Endothelial cell of umbilical vein (primary cell): ENCODE measurements around the gene SNCB. TPM values are rescaled to one million over a fixed set of nuclear protein-coding genes. Genes with fewer than 3 reads are reported as not detected.

Experiments
- BruUV-seq: library from RNA; stranded (reverse); fragments of 400-500 nt; replicated peaks from 2 replicates; lab custom pipeline; 2021; lab: Mats Ljungman, UMichigan
- CTCF ChIA-PET: fragments of 300-600, 350-600 bp; sonication (Branson Sonifier 250); formaldehyde crosslinking; loops from one replicate; lab custom pipeline; 2021; ENCODE audit warnings: antibody characterized with exemption, inconsistent platforms; lab: Charles Lee
- POLR2A ChIA-PET: fragments of 300-600, 350-600 bp; sonication (Branson Sonifier 250); formaldehyde crosslinking; loops from one replicate; lab custom pipeline; 2021; ENCODE audit warnings: antibody characterized with exemption, inconsistent platforms; lab: Charles Lee
- DNase-seq: peaks from one replicate; pipeline ENCODE4 v3.0.0-alpha.2; 2011; ENCODE audit warnings: low read depth, low spot score
- FAIRE-seq: peaks from 2 replicates; lab custom pipeline; 2011; peaks lifted over from hg19 to GRCh38; lab: Jason Lieb, UNC
- H2AFZ ChIP-seq: 2 replicates; pipeline ENCODE4 v1.6.0; 2012; ENCODE audit warnings: low read depth, low read length, control low read depth, inconsistent platforms
- H3K27ac ChIP-seq: 2 replicates; pipeline ENCODE4 v1.5.1; 2011; ENCODE audit warnings: low read depth, mild to moderate bottlenecking, control low read depth, low read length, moderate library complexity; ENCODE audit not compliant: insufficient read depth
- H3K27me3 ChIP-seq, 2 experiments: 2 replicates each; pipeline versions ENCODE4 v1.6.0 to v1.6.1; 2011; ENCODE audit warnings: low read length in 2 of 2, mixed read lengths in 1 of 2; ENCODE audit not compliant: control insufficient read depth in 2 of 2, insufficient read depth in 2 of 2
- H3K36me3 ChIP-seq, 2 experiments: 2 replicates in 1 of 2; 3 replicates in 1 of 2; pipeline ENCODE4 v1.5.1; 2011; ENCODE audit warnings: low read length in 2 of 2, mild to moderate bottlenecking in 1 of 2, moderate library complexity in 1 of 2; ENCODE audit not compliant: control insufficient read depth in 2 of 2, insufficient read depth in 2 of 2; ENCODE audit errors: extremely low read depth in 1 of 2
- H3K4me1 ChIP-seq: 3 replicates; pipeline ENCODE4 v1.5.1; 2011; ENCODE audit warnings: mild to moderate bottlenecking, low read length; ENCODE audit not compliant: control insufficient read depth, insufficient read depth; ENCODE audit errors: extremely low read depth
- H3K4me2 ChIP-seq: 2 replicates; pipeline ENCODE4 v1.6.1; 2011; ENCODE audit warnings: low read length, control low read depth, mixed read lengths; ENCODE audit not compliant: insufficient read depth
- H3K4me3 ChIP-seq, 3 experiments: fragments of 200-600 bp in 1 of 3; sonication (generic), shearing (Covaris generic) in 1 of 3; replicated peaks in 1 of 3; 2 replicates each; pipeline ENCODE4 v1.5.1; 2011 to 2016; ENCODE audit warnings: control low read depth in 3 of 3, low read length in 3 of 3, mild to moderate bottlenecking in 2 of 3, inconsistent platforms in 1 of 3, low read depth in 1 of 3, moderate library complexity in 1 of 3; ENCODE audit not compliant: insufficient read depth in 1 of 3
- H3K79me2 ChIP-seq: 2 replicates; pipeline ENCODE4 v1.6.0; 2012; ENCODE audit warnings: low read length, inconsistent platforms; ENCODE audit not compliant: control insufficient read depth, insufficient read depth
- H3K9ac ChIP-seq: replicated peaks from 2 replicates; pipeline ENCODE3; 2011; ENCODE audit warnings: low read length, control low read depth; ENCODE audit not compliant: insufficient read depth; ENCODE audit errors: extremely low read depth
- H3K9me1 ChIP-seq: replicated peaks from 3 replicates; pipeline ENCODE4 v1.6.0; 2011; ENCODE audit warnings: mild to moderate bottlenecking, low read length; ENCODE audit not compliant: control insufficient read depth, insufficient read depth; ENCODE audit errors: extremely low read depth
- H3K9me3 ChIP-seq: replicated peaks from 2 replicates; pipeline ENCODE4 v1.5.1; 2012; ENCODE audit warnings: low read length, inconsistent platforms; ENCODE audit not compliant: control insufficient read depth, insufficient read depth
- H4K20me1 ChIP-seq: replicated peaks from 2 replicates; pipeline ENCODE3; 2011; ENCODE audit warnings: mild to moderate bottlenecking, low read length; ENCODE audit not compliant: control insufficient read depth, insufficient read depth; ENCODE audit errors: extremely low read depth
- EZH2 ChIP-seq: IDR thresholded peaks from 2 replicates; pipeline ENCODE4 v1.6.1; 2012; ENCODE audit warnings: borderline replicate concordance, low read depth, mild to moderate bottlenecking, moderate library complexity, low read length, inconsistent platforms; ENCODE audit not compliant: severe bottlenecking
- dilution Hi-C: fragments of 300-500 bp; cut with MboI; formaldehyde crosslinking; loops from one replicate; pipeline ENCODE4 v1.15.0; 2019; ENCODE audit warnings: low sequenced_read_pairs; ENCODE audit not compliant: extremely low pct_ligation_motif_present
- intact Hi-C: fragments of 100-400 bp; cut with micrococcal nuclease; formaldehyde crosslinking; loops from one replicate; pipeline ENCODE4 v1.10.0; 2022
- polyA plus RNA-seq, 4 experiments: library from polyadenylated mRNA; depleted of rRNA in 3 of 4; stranded (reverse) in 3 of 4; unstranded in 1 of 4; fragments of >200 nt; gene quantifications; 2 replicates each; pipeline versions ENCODE4 v1.2.1 to v1.2.3, GENCODE V29; 2011 to 2012; ENCODE audit warnings: missing spikeins in 1 of 4
- total RNA-seq: library from RNA; stranded (reverse); gene quantifications from 2 replicates; pipeline ENCODE4 v1.2.3, GENCODE V29; 2021
- TF ChIP-seq, protein P1 (sequence below), 2 donors: IDR thresholded peaks; 1 replicate in 1 of 2; 2 replicates in 1 of 2; pipeline ENCODE4 v1.5.1; 2011; ENCODE audit warnings: low read length in 2 of 2, mild to moderate bottlenecking in 2 of 2, moderate library complexity in 2 of 2, control low read depth in 1 of 2, inconsistent platforms in 1 of 2, low read depth in 1 of 2; ENCODE audit not compliant: insufficient read depth in 1 of 2; ENCODE audit errors: extremely low read depth in 1 of 2

SNCB gene
- total and polyA plus RNA-seq, 2 donors (not counting 3 experiments of a cell fraction or from before 2014, with no cell fraction given) = 0.08 TPM; not detected in 1

GRCh38 chr5:176608937-176609723 is 21.2 kb downstream of the SNCB start:
- Histone ChIP-seq H2AFZ (peak overlapping the region; percentile 25), H3K36me3 (no peaks in the 10 kb centered on the region), H3K4me3 (peak overlapping the region in 2 of 3 experiments; percentile 1 to 63), H3K9me3 (no peaks in the 10 kb centered on the region), H3K9ac (no peak overlapping the region), H4K20me1 (no peaks in the 10 kb centered on the region), H3K4me2 (peak overlapping the region; percentile 20), H3K27me3 (no peaks in the 10 kb centered on the region), H3K79me2 (no peaks in the 10 kb centered on the region), H3K4me1 (peaks cover 2% of the 10 kb centered on the region), H3K27ac (no peak overlapping the region), H3K9me1 (no peaks in the 10 kb centered on the region)
- DNase-seq = no peak
- ChIA-PET POLR2A (no interaction called here), CTCF (interaction anchor here (1.0 to 2.4 kb wide), 5 partner anchors 9 to 193 kb away, joined by 3 to 9 read pairs (median 3); partner anchors contain the start of gene CLTB)
- FAIRE-seq = peak; percentile 8
- no TSS peak for BruUV-seq
- no peak for TF ChIP-seq EZH2
- TF ChIP-seq, protein P1, sequence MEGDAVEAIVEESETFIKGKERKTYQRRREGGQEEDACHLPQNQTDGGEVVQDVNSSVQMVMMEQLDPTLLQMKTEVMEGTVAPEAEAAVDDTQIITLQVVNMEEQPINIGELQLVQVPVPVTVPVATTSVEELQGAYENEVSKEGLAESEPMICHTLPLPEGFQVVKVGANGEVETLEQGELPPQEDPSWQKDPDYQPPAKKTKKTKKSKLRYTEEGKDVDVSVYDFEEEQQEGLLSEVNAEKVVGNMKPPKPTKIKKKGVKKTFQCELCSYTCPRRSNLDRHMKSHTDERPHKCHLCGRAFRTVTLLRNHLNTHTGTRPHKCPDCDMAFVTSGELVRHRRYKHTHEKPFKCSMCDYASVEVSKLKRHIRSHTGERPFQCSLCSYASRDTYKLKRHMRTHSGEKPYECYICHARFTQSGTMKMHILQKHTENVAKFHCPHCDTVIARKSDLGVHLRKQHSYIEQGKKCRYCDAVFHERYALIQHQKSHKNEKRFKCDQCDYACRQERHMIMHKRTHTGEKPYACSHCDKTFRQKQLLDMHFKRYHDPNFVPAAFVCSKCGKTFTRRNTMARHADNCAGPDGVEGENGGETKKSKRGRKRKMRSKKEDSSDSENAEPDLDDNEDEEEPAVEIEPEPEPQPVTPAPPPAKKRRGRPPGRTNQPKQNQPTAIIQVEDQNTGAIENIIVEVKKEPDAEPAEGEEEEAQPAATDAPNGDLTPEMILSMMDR (IDR thresholded peaks at IDR 0.05; ENCODE audit: extremely low read depth in 1 of 2, insufficient read depth in 1 of 2, low read depth in 1 of 2, low read length in 2 of 2) = peak in 1 of 2 donors; percentile 1
- intact Hi-C loops = loop anchor here (1.0 kb wide), 1 partner anchor 38 kb away; the partner anchor contains the start of gene TSPAN17
- dilution Hi-C loops = no loop called here
